Activated CD4-positive, alpha-beta T cell treated with anti-CD3 and anti-CD28 coated beads, Interleukin-2, amount 50 U/mL, for 4 hours (primary cell): ENCODE data around the gene KIF19.
"Not testable (repeated sequence)": the region's sequence is repeated elsewhere in the genome, so short reads cannot be mapped to it uniquely, and the experiment has no call there.

Source experiments
- DNase-seq, 2 experiments: peaks; one replicate each; pipeline ENCODE4 v3.0.0-alpha.2; 2020

Gene KIF19

DNA sequence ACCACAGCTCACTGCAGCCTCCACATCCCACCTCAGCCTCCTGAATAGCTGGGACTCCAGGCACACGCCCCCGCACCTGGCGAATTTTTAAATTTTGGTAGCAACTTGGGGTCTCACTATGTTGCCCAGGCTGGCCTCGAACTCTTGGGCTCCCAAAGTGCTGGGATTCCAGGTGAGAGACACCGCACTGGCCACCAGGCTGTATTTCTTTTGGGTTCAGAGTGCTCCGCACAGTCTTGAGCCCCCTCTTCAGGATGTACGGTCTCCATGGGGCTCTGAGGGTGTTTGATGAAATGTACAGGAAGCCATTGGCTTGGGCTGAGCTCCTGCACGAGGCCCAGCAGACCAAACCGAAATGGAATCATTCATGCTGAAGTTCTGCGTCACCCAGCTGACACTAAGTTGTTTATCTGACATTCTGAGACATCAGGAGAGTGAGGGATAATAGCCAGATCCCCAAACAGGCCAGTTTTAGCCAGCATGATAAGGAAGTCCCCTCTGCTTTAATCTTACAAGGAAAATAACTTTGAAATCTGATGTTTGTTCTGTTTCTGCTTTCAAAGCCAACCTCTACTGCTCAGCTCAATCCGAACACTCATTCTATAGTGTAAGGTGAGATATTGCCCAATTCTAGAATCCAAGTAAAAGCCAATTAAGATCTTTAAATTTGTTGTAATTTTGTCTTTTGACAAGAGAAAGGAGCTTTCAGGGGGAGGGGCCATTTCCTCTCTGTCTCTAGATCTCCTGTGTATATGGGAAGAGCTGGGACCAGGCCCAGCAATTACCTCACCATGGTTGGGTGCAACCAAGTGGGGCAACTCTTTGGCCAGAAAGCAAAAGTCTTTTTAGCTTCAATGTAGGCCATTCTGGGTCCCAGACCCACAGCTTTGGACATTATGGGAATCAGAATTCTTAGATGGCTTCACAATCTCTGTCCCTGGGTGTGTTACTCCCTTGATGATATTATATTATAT lies 64.9 kb downstream of the KIF19 start:
- no peak for DNase-seq

DNA sequence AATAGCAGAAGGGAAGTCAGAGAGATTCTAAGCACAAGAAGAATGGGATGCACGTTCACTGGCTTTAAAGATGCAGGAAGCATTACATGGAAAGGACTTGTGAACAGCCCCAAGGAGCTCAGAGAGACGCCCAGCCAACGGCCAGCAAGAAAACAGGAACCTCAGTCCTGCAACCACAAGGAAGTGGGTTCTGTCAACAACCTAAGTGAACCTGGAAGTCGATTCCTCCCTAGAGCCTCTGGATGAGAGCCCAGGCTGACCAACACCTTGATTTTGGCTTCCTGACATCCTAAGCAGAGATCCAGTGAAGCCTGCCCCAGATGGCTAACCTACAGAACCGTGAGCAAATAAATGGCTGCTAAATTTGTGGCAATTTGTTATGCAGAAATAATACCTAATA lies 65.7 kb downstream of the KIF19 start:
- DNase-seq, result no peak

DNA sequence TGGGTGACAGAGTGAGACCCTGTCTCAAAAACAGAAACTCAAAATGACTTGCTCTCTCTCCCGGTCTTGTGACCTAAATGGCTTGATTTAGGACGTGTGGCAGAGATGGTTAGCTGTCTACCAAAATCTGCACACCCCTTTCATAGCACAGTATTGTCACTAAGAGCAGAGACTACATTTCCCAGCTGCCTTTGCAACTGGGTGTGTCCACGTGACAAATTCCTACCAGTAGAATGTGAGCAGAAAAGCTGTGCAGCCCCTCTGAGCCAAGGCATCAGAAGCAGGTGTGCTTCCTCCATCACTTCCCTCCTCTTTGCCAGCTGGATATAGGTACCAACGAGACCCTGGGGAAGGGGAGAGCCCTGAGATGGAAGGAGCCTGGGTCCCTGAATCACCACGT lies 66.8 kb downstream of the KIF19 start:
- no peak for DNase-seq

DNA sequence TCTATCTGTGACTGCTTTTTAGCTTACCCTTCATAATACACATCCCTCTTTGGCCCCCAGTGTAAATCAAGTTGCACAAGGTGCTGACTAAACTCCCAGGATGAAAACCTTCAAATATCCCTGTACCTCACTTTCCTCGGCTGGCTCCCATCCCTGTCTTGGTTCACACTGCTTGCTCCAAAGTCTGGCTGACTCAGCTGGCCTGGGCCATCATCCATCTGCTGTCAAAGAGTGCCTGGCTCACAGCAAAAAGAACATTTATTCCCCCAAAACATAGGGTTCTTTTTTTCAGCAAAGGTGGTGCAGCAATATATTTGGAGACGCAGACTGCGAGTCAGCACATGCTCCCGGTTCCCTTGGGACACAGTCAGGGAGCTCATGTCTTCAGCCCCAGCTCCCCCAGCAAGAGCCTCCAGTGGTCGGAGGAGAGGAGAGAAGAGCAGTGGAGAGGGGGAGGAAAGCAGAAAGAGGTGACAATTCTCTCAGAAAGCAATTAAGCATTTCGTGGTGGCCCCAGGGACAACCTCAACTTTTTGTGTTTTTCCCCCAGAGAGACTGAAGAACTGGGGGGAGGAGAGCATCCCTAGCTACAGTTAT lies 67.4 kb downstream of the KIF19 start:
- DNase-seq, result no peak

DNA sequence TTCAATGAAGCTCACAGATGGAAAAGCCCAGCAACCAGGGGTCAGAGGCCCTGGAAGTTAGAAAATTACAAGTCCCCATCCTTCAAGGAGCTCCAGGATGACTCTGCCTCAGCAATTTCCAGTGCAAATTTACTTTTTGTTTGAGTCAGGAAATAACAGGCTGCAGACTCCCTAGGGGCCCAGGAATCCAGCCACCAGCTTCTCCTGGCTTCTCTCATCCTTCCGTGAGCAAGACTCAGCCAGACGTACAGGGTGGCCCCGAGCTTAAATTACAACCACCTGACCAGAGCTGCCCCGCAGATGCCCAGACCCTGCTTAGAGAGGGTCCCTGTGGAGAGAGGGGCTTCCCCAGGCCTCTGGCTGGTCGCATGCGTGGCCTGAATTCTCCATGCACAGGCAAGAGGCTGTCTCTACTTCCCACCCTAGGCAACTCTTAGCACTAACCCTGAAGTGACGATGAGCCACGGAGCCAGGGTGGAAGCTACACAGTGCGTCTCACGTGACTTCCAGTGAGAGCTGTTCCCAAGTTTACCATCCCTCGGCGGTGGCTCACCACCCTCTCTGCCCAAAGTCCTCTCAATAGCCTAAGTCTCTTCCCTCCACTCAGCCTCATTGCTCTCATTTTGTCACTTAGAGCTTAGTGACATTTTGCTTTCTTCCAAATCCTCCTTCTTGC lies 68.4 kb downstream of the KIF19 start:
- no peak for DNase-seq

DNA sequence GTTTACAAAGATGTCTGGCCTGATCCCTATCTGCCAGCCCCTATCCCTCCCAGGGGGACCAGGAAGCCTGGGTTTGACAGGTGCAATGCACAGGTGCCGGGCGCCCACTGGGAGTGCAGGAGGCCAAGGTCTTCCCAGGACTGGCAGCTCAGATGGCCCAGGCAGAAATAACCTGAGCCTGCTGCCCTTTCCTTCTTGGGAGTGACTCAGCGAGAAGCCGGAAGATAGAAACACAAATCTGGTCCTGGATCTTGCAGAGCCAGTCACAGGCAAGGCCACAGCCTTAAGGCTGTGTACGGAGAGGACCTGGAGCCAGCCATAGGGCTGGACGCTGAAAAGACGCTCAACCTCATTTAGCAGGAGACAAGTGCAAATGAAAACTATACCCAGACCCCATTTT lies 69.0 kb downstream of the KIF19 start:
- no peak for DNase-seq

DNA sequence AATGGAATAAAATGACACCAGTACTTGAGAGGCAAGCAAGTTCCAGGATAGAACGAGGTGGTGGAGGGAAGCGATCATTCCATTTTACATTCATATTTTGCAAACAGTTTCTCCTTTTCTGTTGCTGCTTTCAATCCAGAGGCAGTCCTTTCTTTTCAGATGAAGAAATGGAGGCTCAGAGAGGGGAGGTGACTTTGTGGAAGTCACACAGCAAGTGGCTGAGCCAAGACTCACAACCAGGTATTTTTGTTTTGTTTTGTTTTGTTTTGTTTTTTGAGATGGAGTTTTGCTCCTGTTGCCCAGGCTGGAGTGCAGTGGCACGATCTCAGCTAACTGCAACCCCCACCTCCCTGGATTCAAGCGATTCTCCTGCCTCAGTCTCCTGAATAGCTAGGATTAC lies 70.5 kb downstream of the KIF19 start:
- DNase-seq, result no peak

DNA sequence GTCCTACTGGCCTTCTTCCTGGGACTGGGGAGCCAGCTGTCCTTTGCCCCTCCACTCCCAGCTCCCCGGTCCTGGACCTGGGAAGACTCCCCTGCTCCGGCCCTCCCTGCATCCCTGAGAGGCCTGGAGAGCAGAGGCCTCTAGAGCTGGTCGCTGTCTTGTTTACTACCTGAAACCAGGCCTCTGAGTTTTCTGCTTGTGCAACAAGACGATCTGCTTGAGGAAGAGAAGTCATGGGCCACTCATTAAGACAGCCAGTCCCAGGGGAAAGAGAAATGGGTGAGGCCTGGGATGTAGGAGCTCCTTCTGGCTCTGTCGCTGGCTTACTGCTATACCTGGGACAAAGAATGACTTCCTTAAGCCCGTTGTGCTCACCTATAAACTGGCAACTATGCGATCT lies 76.0 kb downstream of the KIF19 start:
- DNase-seq, result no peak

DNA sequence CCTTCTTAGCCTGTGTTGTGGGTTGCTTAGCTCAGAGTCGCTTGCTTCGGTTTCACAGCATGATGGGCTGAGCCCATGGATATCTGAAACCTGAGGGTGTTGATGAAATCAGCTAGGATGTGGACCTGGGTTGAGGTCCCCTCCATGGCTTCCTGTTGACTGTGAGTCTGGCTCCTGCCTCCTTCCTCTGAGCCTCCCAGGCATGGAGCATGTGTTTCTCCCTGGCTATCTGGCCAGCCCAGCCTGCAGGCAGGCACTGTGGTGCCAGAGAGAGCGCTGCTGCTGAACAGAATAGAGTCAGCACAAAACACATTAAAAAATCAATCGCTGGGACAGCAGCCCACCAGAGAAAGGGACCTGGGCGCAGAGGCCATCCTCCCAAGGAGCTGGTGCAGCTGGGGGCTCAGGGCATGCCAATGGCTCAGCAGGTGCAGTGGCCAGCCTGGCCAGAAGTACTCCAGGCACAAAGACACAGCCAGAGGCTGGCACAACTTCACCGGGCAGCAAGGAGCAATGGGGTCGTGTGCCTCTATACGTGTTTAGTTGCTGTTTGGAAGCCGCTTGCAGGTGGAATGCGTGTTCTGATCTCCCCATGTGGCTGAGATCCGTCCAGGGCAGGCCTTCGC lies 77.6 kb downstream of the KIF19 start:
- no peak for DNase-seq

DNA sequence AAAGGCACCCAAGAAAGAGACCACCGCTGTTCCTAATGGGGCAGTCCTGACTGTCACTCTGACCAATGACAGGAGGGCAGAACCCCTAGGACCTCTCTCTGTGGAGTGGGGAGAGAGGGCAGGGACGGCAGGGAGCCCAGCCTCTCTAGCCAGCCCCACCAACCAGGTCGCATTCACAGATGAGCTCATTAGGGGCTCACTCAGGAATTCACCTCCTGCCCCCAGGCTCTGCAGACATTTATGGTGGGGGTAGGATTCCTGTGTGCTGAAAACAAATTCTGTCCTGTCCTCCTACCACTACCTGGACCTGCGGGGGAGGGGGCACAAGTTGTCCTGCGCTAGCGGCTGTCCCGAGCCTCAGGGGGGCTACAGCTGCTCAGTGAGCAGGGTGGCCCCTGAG lies 78.2 kb downstream of the KIF19 start:
- no peak for DNase-seq

DNA sequence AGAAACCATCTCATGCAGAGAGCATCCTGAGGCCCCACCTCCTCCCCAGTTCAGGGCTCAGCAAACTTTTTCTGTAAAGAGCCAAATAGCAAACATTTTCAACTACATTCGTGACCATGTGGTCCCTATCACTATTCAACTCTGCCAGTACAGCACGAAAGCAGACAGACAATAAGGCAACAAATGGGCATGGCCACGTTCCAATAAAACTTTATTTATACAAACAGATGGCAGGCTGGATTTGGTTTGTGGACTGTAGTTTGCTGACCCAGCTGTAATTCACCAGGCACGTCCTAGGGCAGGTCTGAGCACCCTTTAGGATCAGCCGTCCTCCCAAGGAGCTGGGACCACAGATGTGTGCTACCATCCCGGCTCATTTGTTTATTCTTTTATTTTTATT lies 78.8 kb downstream of the KIF19 start:
- DNase-seq, result no peak

DNA sequence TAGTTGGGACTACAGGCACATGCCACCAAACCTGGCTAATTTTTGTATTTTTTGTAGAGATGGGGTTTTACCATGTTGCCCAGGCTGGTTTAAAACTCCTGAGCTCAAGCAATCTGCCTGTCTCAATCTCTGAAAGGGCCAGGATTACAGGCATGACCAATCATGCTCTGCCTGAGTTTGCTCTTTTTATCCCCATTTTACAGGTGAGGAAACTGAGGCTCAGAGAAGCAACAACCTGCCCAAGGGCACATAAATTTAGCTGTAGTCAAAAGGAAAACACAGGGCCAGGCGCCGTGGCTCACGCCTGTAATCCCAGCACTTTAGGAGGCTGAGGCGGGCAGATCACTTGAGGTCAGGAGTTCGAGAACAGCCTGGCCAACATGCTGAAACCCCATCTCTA lies 79.3 kb downstream of the KIF19 start:
- DNase-seq, result not testable (repeated sequence)
